ENCODE data around the gene GOLT1A. TPM values are rescaled to one million over a fixed set of nuclear protein-coding genes. Genes with fewer than 3 reads are reported as not detected.

GOLT1A gene
- total and polyA plus RNA-seq, 2 of the 8 experiments (the other 6 are each of a cell fraction or from before 2014, with no cell fraction given) = 7.5 to 8.5 TPM

GRCh38 chr1:204260601-204261197 lies 46.9 kb upstream of the GOLT1A start (continued):
- TF ChIP-seq JUN (IDR thresholded peaks at IDR 0.05; ENCODE audit: low read depth, low read length) (no peak), EZH2 (IDR thresholded peaks at IDR 0.05; ENCODE audit: low read depth, low read length, severe bottlenecking) (no peak), HDAC2 (IDR thresholded peaks at IDR 0.05; ENCODE audit: borderline replicate concordance in 1 of 2, low read depth in 2 of 2, low read length in 2 of 2) (no peak), GABPA (IDR thresholded peaks at IDR 0.05; ENCODE audit: borderline replicate concordance, insufficient read depth, low read length) (no peak), BRCA1 (IDR thresholded peaks at IDR 0.05; ENCODE audit: low read depth, low read length) (no peak), TAF1 (IDR thresholded peaks at IDR 0.05; ENCODE audit: low read depth, low read length) (no peak), GTF2F1 (IDR thresholded peaks at IDR 0.05; ENCODE audit: borderline replicate concordance, low read depth, low read length) (no peak)
- TF ChIP-seq, protein P1, sequence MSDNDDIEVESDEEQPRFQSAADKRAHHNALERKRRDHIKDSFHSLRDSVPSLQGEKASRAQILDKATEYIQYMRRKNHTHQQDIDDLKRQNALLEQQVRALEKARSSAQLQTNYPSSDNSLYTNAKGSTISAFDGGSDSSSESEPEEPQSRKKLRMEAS (IDR thresholded peaks at IDR 0.05) = no peak
